B cell (primary cell): ENCODE results near the gene MEPCE. TPM values are rescaled to one million over a fixed set of nuclear protein-coding genes. Genes with fewer than 3 reads are reported as not detected.

Experiments used
- ATAC-seq: fragments of 200-7000 bp; cut with Tn5 transposase; one replicate; pipeline ENCODE4 v1.10.0; 2021; ENCODE audit warnings: low read depth, mild to moderate bottlenecking, moderate number of reproducible peaks, moderate library complexity
- CTCF ChIA-PET: fragments of 350-600 bp; sonication (Branson Sonifier 250); formaldehyde crosslinking; loops from one replicate; lab custom pipeline; 2021; ENCODE audit warnings: antibody characterized with exemption, inconsistent platforms; lab: Charles Lee
- POLR2A ChIA-PET: fragments of 350-600 bp; sonication (Branson Sonifier 250); formaldehyde crosslinking; loops from one replicate; lab custom pipeline; 2021; ENCODE audit warnings: antibody characterized with exemption; lab: Charles Lee
- DNase-seq: peaks from one replicate; pipeline ENCODE4 v3.0.0; 2013
- H2AFZ ChIP-seq: 2 replicates; pipeline ENCODE4 v1.6.1; 2012; ENCODE audit warnings: mild to moderate bottlenecking, low read depth, low read length; ENCODE audit not compliant: insufficient read depth, poor library complexity, severe bottlenecking
- H3K27ac ChIP-seq, 2 donors: 1 replicate in 1 of 2; 2 replicates in 1 of 2; pipeline ENCODE4 v1.5.1; 2012 to 2013; ENCODE audit warnings: low read length in 2 of 2, mild to moderate bottlenecking in 2 of 2, moderate library complexity in 1 of 2
- H3K27me3 ChIP-seq, 4 experiments: fragments of 200-600 bp in 1 of 4; sonication (generic) in 1 of 4; replicated peaks in 1 of 4; 1 replicate in 2 of 4; 2 replicates in 2 of 4; pipeline versions ENCODE4 v1.6.1 to v1.7.0; 2013 to 2016; ENCODE audit warnings: low read length in 3 of 4, mild to moderate bottlenecking in 2 of 4, mixed read lengths in 1 of 4, moderate library complexity in 1 of 4; ENCODE audit not compliant: insufficient read depth in 4 of 4, control insufficient read depth in 3 of 4; ENCODE audit errors: control extremely low read depth in 1 of 4
- H3K36me3 ChIP-seq, 2 experiments: replicated peaks in 1 of 2; 1 replicate in 1 of 2; 2 replicates in 1 of 2; pipeline versions ENCODE4 v1.6.1 to v1.7.1; 2013; ENCODE audit warnings: low read length in 1 of 2; ENCODE audit not compliant: insufficient read depth in 2 of 2, control insufficient read depth in 1 of 2; ENCODE audit errors: control extremely low read depth in 1 of 2, extremely low read depth in 1 of 2
- H3K4me1 ChIP-seq, 2 donors: fragments of 200-600 bp in 1 of 2; sonication (generic) in 1 of 2; 1 replicate in 1 of 2; 2 replicates in 1 of 2; pipeline versions ENCODE4 v1.5.1 to v1.6.1; 2013 to 2017; ENCODE audit warnings: low read length in 2 of 2; ENCODE audit not compliant: control insufficient read depth in 2 of 2, insufficient read depth in 2 of 2
- H3K4me2 ChIP-seq: replicated peaks from 2 replicates; pipeline ENCODE3; 2012; ENCODE audit warnings: mild to moderate bottlenecking, low read depth, low read length; ENCODE audit not compliant: poor library complexity, severe bottlenecking
- H3K4me3 ChIP-seq, 5 experiments: fragments of 200-600 bp in 1 of 5; sonication (generic) in 1 of 5; 1 replicate in 3 of 5; 2 replicates in 2 of 5; pipeline versions ENCODE4 v1.5.1 to v1.7.0; 2011 to 2016; ENCODE audit warnings: low read length in 4 of 5, mild to moderate bottlenecking in 4 of 5, low read depth in 2 of 5, control low read depth in 1 of 5, moderate library complexity in 1 of 5; ENCODE audit not compliant: insufficient read depth in 1 of 5; ENCODE audit errors: control extremely low read depth in 1 of 5, extremely low read depth in 1 of 5
- H3K79me2 ChIP-seq: fragments of 200-600 bp; sonication (generic); one replicate; pipeline ENCODE4 v1.6.0; 2016; ENCODE audit warnings: low read length; ENCODE audit not compliant: control insufficient read depth, insufficient read depth
- H3K9ac ChIP-seq: fragments of 200-600 bp; sonication (generic); 2 replicates; pipeline ENCODE4 v1.6.1; 2017; ENCODE audit warnings: mild to moderate bottlenecking, low read length, moderate library complexity
- H3K9me3 ChIP-seq, 3 donors: one replicate each; pipeline versions ENCODE4 v1.6.1 to v1.7.1; 2013; ENCODE audit warnings: low read length in 2 of 3; ENCODE audit not compliant: control insufficient read depth in 2 of 3, insufficient read depth in 1 of 3; ENCODE audit errors: control extremely low read depth in 1 of 3
- H4K20me1 ChIP-seq: 2 replicates; pipeline ENCODE4 v1.6.0; 2012; ENCODE audit warnings: mild to moderate bottlenecking, low read length; ENCODE audit not compliant: insufficient read depth, control insufficient read depth, poor library complexity, severe bottlenecking
- H3K27ac Mint-ChIP-seq: one replicate; pipeline ENCODE4 v1.8.0; 2021; ENCODE audit warnings: mixed read lengths
- H3K27me3 Mint-ChIP-seq: one replicate; pipeline ENCODE4 v1.8.0; 2021; ENCODE audit warnings: mixed read lengths
- H3K4me1 Mint-ChIP-seq: one replicate; pipeline ENCODE4 v1.8.0; 2021; ENCODE audit warnings: mixed read lengths
- H3K4me3 Mint-ChIP-seq: one replicate; pipeline ENCODE4 v1.8.0; 2021; ENCODE audit warnings: mixed read lengths
- H3K9me3 Mint-ChIP-seq: one replicate; pipeline ENCODE4 v1.8.0; 2022; ENCODE audit warnings: mixed read lengths; ENCODE audit not compliant: insufficient read depth
- CTCF ChIP-seq: fragments of 200-600 bp; IDR thresholded peaks from one replicate; pipeline ENCODE4 v1.8.0; 2022; ENCODE audit warnings: antibody characterized with exemption, mild to moderate bottlenecking
- EZH2 ChIP-seq: IDR thresholded peaks from 2 replicates; pipeline ENCODE4 v1.6.1; 2012; ENCODE audit warnings: borderline replicate concordance, low read depth, mild to moderate bottlenecking, moderate library complexity, low read length; ENCODE audit not compliant: insufficient read depth, poor library complexity, severe bottlenecking
- WGBS: methylation state at CpG from one replicate; pipeline ENCODE4 v1.1.5; 2013; ENCODE audit warnings: missing lambda C conversion rate; ENCODE audit not compliant: insufficient coverage; 5-methylcytosine and 5-hydroxymethylcytosine counted together
- intact Hi-C: fragments of 100-400 bp; cut with micrococcal nuclease; formaldehyde crosslinking; loops from one replicate; pipeline ENCODE4 v1.10.0; 2022
- polyA plus RNA-seq: library from polyadenylated mRNA; depleted of rRNA; stranded (reverse); fragments of >200 nt; gene quantifications from 2 replicates; pipeline ENCODE4 v1.2.3, GENCODE V29; 2012
- total RNA-seq, 2 donors: library from RNA; stranded (reverse); fragments of 120-200 nt in 1 of 2; gene quantifications; 1 replicate in 1 of 2; 2 replicates in 1 of 2; pipeline versions ENCODE4 v1.2.3 to v1.2.4, GENCODE V29; 2013 to 2022

MEPCE gene
- total and polyA plus RNA-seq, 2 donors (not counting 1 experiment from before 2014, with no cell fraction given) = 54.5 to 90.6 TPM

- CTCF ChIA-PET = no interaction called here
- Histone ChIP-seq H3K9me3 (no peaks in the 10 kb centered on the region), H3K79me2 (no peaks in the 10 kb centered on the region), H2AFZ (no peak overlapping the region), H3K4me2 (no peak overlapping the region), H3K4me1 (peaks cover 15 to 28% of the 10 kb centered on the region in 2 donors), H3K27me3 (no peaks in the 10 kb centered on the region), H4K20me1 (no peaks in the 10 kb centered on the region), H3K27ac (no peak overlapping the region), H3K4me3 (no peak overlapping the region), H3K9ac (no peak overlapping the region), H3K36me3 (peaks cover 0 to 15% of the 10 kb centered on the region in 2 experiments)
- no peak for ATAC-seq
- Mint-ChIP-seq H3K27ac (no peak overlapping the region), H3K27me3 (no peaks in the 10 kb centered on the region), H3K4me3 (no peak overlapping the region), H3K9me3 (no peaks in the 10 kb centered on the region), H3K4me1 (peaks cover 29% of the 10 kb centered on the region)
- TF ChIP-seq EZH2 (no peak), CTCF (no peak)
- POLR2A ChIA-PET = no interaction called here
- intact Hi-C loops = no loop called here
- no peak for DNase-seq
- 92% methylated on average over 3 of the region's 3 CpGs for WGBS
Observed at GRCh38 chr7:100400041-100400440, 29.6 kb upstream of the MEPCE start.

- ATAC-seq = no peak
Observed at GRCh38 chr7:100400656-100401055, 29.0 kb upstream of the MEPCE start.

More at GRCh38 chr7:100400656-100401055, 29.0 kb upstream of the MEPCE start:
- Mint-ChIP-seq H3K4me1 (peaks cover 26% of the 10 kb centered on the region), H3K4me3 (no peak overlapping the region), H3K27ac (no peak overlapping the region), H3K9me3 (no peaks in the 10 kb centered on the region), H3K27me3 (no peaks in the 10 kb centered on the region)
- H3K36me3 ChIP-seq = peaks cover 0 to 15% of the 10 kb centered on the region in 2 experiments
- WGBS = 96% methylated on average over 11 of the region's 11 CpGs
- DNase-seq = no peak
- H3K4me2 ChIP-seq = no peak overlapping the region
- H3K79me2 ChIP-seq = no peaks in the 10 kb centered on the region
- no peaks in the 10 kb centered on the region for H4K20me1 ChIP-seq
- TF ChIP-seq EZH2 (no peak), CTCF (no peak)
- intact Hi-C loops = no loop called here
- POLR2A ChIA-PET = no interaction called here
- no peaks in the 10 kb centered on the region for H3K9me3 ChIP-seq
- no peak overlapping the region for H2AFZ ChIP-seq
- H3K4me3 ChIP-seq = no peak overlapping the region
- peaks cover 15 to 26% of the 10 kb centered on the region in 2 donors for H3K4me1 ChIP-seq
- CTCF ChIA-PET = no interaction called here
- no peak overlapping the region for H3K9ac ChIP-seq
- H3K27me3 ChIP-seq = no peaks in the 10 kb centered on the region
- no peak overlapping the region for H3K27ac ChIP-seq
